GM12878 (cell line): ENCODE results near the gene PTBP1. TPM values are rescaled to one million over a fixed set of nuclear protein-coding genes. Genes with fewer than 3 reads are reported as not detected.
A peak's percentile ranks its signal among the peaks of the same experiment; 100 is the strongest.
"Not testable (repeated sequence)": the region's sequence is repeated elsewhere in the genome, so short reads cannot be mapped to it uniquely, and the experiment has no call there.

Source experiments
- ATAC-seq: fragments of 200-7000 bp; cut with Tn5 transposase; 3 replicates; pipeline ENCODE4 v1.9.1; 2020; ENCODE audit warnings: mild to moderate bottlenecking, moderate library complexity
- BruUV-seq: library from RNA; stranded (reverse); fragments of 400-500 nt; replicated peaks from 2 replicates; lab custom pipeline; 2021; lab: Mats Ljungman, UMichigan
- CTCF ChIA-PET: fragments of 300-600 bp; sonication (Branson Sonifier 250); formaldehyde crosslinking; extraction: SDS; loops from one replicate; lab custom pipeline; 2021; ENCODE audit warnings: inconsistent platforms; lab: Yijun Ruan, JAX
- POLR2A ChIA-PET: fragments of 350-600 bp; formaldehyde crosslinking; extraction: SDS; loops from one replicate; lab custom pipeline; 2021; ENCODE audit warnings: inconsistent platforms; lab: Charles Lee
- RAD21 ChIA-PET: fragments of 300-600 bp; sonication (Branson Sonifier 250); formaldehyde crosslinking; loops from one replicate; lab custom pipeline; 2023; ENCODE audit warnings: antibody characterized with exemption; ENCODE audit not compliant: unreplicated experiment; lab: Charles Lee
- SMC1A ChIA-PET: fragments of 300-600 bp; sonication (Branson Sonifier 250); formaldehyde crosslinking; loops from one replicate; lab custom pipeline; 2023; ENCODE audit not compliant: unreplicated experiment, uncharacterized antibody; lab: Charles Lee
- DNase-seq: peaks from one replicate; pipeline ENCODE4 v3.0.0-alpha.2; 2011; ENCODE audit warnings: low read depth, low spot score
- FAIRE-seq: peaks from 3 replicates; lab custom pipeline; 2011; peaks lifted over from hg19 to GRCh38; lab: Jason Lieb, UNC
- H2AFZ ChIP-seq: 2 replicates; pipeline ENCODE4 v1.6.0; 2011; ENCODE audit warnings: low read depth, low read length, control low read depth; ENCODE audit not compliant: control insufficient read depth
- H3K27ac ChIP-seq: 2 replicates; pipeline ENCODE4 v1.5.1; 2011; ENCODE audit warnings: control low read depth; ENCODE audit not compliant: control insufficient read depth, insufficient read depth
- H3K27me3 ChIP-seq, 2 experiments: replicated peaks in 1 of 2; 2 replicates each; pipeline versions ENCODE4 v1.6.0 to v1.6.1; 2011; ENCODE audit warnings: low read length in 1 of 2; ENCODE audit not compliant: control insufficient read depth in 2 of 2, insufficient read depth in 2 of 2
- H3K36me3 ChIP-seq, 2 experiments: 2 replicates each; pipeline ENCODE4 v1.5.1; 2011; ENCODE audit warnings: low read length in 1 of 2; ENCODE audit not compliant: control insufficient read depth in 2 of 2, insufficient read depth in 2 of 2
- H3K4me1 ChIP-seq: 2 replicates; pipeline ENCODE4 v1.6.1; 2011; ENCODE audit warnings: mild to moderate bottlenecking, low read length, moderate library complexity, mixed read lengths; ENCODE audit not compliant: control insufficient read depth, insufficient read depth
- H3K4me2 ChIP-seq: 2 replicates; pipeline ENCODE4 v1.6.0; 2011; ENCODE audit warnings: control low read depth; ENCODE audit not compliant: control insufficient read depth, insufficient read depth
- H3K4me3 ChIP-seq: fragments of 200-600 bp; sonication (generic); 2 replicates; pipeline ENCODE4 v1.5.1; 2016
- H3K79me2 ChIP-seq: 2 replicates; pipeline ENCODE4 v1.6.0; 2011; ENCODE audit warnings: low read length; ENCODE audit not compliant: control insufficient read depth, insufficient read depth
- H3K9ac ChIP-seq: 2 replicates; pipeline ENCODE4 v1.8.0; 2011; ENCODE audit warnings: low read length, control low read depth, mixed read lengths; ENCODE audit not compliant: control insufficient read depth, insufficient read depth
- H3K9me3 ChIP-seq: replicated peaks from 3 replicates; pipeline ENCODE4 v1.5.1; 2011; ENCODE audit warnings: mild to moderate bottlenecking, low read length; ENCODE audit not compliant: control insufficient read depth, insufficient read depth
- H4K20me1 ChIP-seq: 2 replicates; pipeline ENCODE4 v1.6.0; 2011; ENCODE audit not compliant: control insufficient read depth, insufficient read depth
- BCL11A ChIP-seq: IDR thresholded peaks from 2 replicates; pipeline ENCODE4 v1.6.1; 2011; ENCODE audit warnings: low read depth, low read length
- CBFB ChIP-seq: IDR thresholded peaks from 2 replicates; pipeline ENCODE4 v1.6.1; 2016; ENCODE audit warnings: antibody characterized with exemption, low read depth
- HDAC6 ChIP-seq: fragments of 200-600 bp; sonication (generic); IDR thresholded peaks from one replicate; pipeline ENCODE4 v1.8.0; 2017; ENCODE audit warnings: antibody characterized with exemption; ENCODE audit not compliant: unreplicated experiment
- HDGF ChIP-seq: fragments of 450-650 bp; IDR thresholded peaks from 2 replicates; pipeline ENCODE4 v1.6.1; 2016; ENCODE audit warnings: antibody characterized with exemption
- IKZF1 ChIP-seq: fragments of 450-650 bp; conservative IDR thresholded peaks from 2 replicates; pipeline ENCODE4 v1.6.1; 2017; ENCODE audit warnings: antibody characterized with exemption, mild to moderate bottlenecking
- MTA3 ChIP-seq: IDR thresholded peaks from 2 replicates; pipeline ENCODE4 v1.6.1; 2012; ENCODE audit warnings: low read length, inconsistent platforms, borderline replicate concordance
- POLR2AphosphoS5 ChIP-seq: IDR thresholded peaks from 2 replicates; pipeline ENCODE4 v1.6.1; 2011; ENCODE audit warnings: mild to moderate bottlenecking, low read length, inconsistent platforms
- SREBF1 ChIP-seq: IDR thresholded peaks from 2 replicates; pipeline ENCODE4 v1.6.1; 2012; ENCODE audit warnings: mild to moderate bottlenecking, low read length
- ZNF217 ChIP-seq: fragments of 450-650 bp; IDR thresholded peaks from 2 replicates; pipeline ENCODE4 v1.6.1; 2017; ENCODE audit warnings: antibody characterized with exemption, mild to moderate bottlenecking
- WGBS: methylation state at CpG from one replicate; pipeline ENCODE4 v1.1.6; 2016; ENCODE audit warnings: low lambda C conversion rate; ENCODE audit not compliant: insufficient replicate concordance, insufficient coverage; ENCODE audit errors: missing lambda C conversion rate; 5-methylcytosine and 5-hydroxymethylcytosine counted together
- in situ Hi-C: fragments of 300-500 bp; cut with MboI; formaldehyde crosslinking; loops from 9 replicates; pipeline ENCODE4 v1.14.3; 2018; ENCODE audit warnings: mixed read lengths
- intact Hi-C: fragments of 100-400 bp; cut with micrococcal nuclease; formaldehyde crosslinking; loops from one replicate; pipeline ENCODE4 v1.14.2; 2022; ENCODE audit not compliant: unreplicated experiment
- polyA plus RNA-seq, 11 experiments: library from polyadenylated mRNA; depleted of rRNA in 4 of 11; unstranded in 6 of 11; stranded (reverse) in 5 of 11; fragments of >200 nt; fragmentation: Nextera tagmentation in 4 of 11; fragmentation: Illumina TruSeq in 1 of 11; extraction: Ambion mirVana in 4 of 11; extraction: Trizol in 1 of 11; gene quantifications; 1 replicate in 1 of 11; 2 replicates in 10 of 11; pipeline versions ENCODE4 v1.2.1 to v1.2.3, GENCODE V29; 2011 to 2016; ENCODE audit warnings: inconsistent platforms in 2 of 11, missing spikeins in 2 of 11, low read depth in 1 of 11
- total RNA-seq, 4 experiments: library from RNA; depleted of rRNA in 3 of 4; stranded (reverse); fragments of >200 nt in 3 of 4; fragmentation: Illumina TruSeq in 1 of 4; extraction: Trizol in 1 of 4; gene quantifications; 2 replicates each; pipeline versions ENCODE4 v1.2.1 to v1.2.3, GENCODE V29; 2013 to 2021

The PTBP1 gene
- total and polyA plus RNA-seq, 10 of the 15 experiments (the other 5 are each of a cell fraction or from before 2014, with no cell fraction given): 13.1 to 532 (median 217) TPM

DNA sequence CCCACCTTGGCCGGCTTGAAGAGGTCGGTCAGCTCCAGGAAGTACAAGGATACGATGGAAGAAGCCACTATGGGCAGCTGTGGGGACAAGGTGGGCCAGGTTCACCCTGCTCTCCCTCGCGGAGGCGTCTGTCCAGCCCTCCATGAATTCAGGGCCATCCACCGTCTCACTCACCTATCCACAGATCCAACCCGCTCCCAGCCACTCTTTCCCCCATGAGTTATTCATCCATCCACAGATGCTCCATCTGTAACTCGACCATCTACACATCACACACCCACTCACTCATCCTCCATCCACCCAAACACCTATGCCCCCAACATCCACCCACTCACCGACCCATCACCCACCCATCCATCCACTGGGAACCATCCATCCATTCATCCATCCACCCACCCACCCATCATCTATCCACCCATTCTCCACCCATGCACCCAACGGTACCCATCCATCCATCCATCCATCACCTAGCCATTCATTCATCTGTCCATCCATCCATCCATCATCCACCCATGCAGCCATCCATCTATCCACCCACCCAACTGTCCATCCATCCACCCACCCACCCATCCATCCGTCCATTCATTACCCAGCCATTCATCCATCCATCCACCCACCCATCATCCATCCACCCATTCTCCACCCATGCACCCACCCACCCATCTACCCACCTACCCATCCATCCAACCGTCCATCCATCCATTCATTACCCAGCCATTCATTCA, 18.7 kb downstream of the PTBP1 start:
- H3K9me3 ChIP-seq: no peaks in the 10 kb centered on the region; the same call in 2 of the 3 replicates
- no peak for TF ChIP-seq ZNF217
- peak; percentile 78 for TF ChIP-seq POLR2AphosphoS5
- TF ChIP-seq CBFB: peak; percentile 21; the same call in 1 of the 2 replicates
- 0 out of 2 replicates have a peak, but pooled peaks have one; percentile 12 for TF ChIP-seq BCL11A
- no peak for TF ChIP-seq HDAC6
- no peak for TF ChIP-seq IKZF1
- TF ChIP-seq, all 136 proteins: peak for 3
- ATAC-seq (no peak; the same call in 1 of the 3 replicates), FAIRE-seq (no peak), DNase-seq (no peak)
- Histone ChIP-seq H3K4me3 (no peak overlapping the region), H2AFZ (no peak overlapping the region), H3K4me1 (no peaks in the 10 kb centered on the region), H4K20me1 (no peaks in the 10 kb centered on the region), H3K4me2 (no peak overlapping the region), H3K27ac (no peak overlapping the region), H3K79me2 (no peaks in the 10 kb centered on the region), H3K36me3 (peaks cover 6 to 11% of the 10 kb centered on the region in 2 experiments; a peak in 3 of 4 replicates), H3K9ac (no peak overlapping the region), H3K27me3 (no peaks in the 10 kb centered on the region)
- in situ Hi-C loops: no loop called here
- ChIA-PET CTCF (no interaction called here), POLR2A (interaction anchor here (0.7 kb wide), 1 partner anchor 40 kb away, joined by 3 read pairs; no protein-coding TSS in a partner anchor), SMC1A (no interaction called here), RAD21 (no interaction called here)
- BruUV-seq: no TSS peak
- intact Hi-C loops: no loop called here
- 98% methylated on average over 12 of the region's 13 CpGs for WGBS

- Histone ChIP-seq H3K4me3 (no peak overlapping the region), H4K20me1 (no peaks in the 10 kb centered on the region), H3K9me3 (no peaks in the 10 kb centered on the region; the same call in 2 of the 3 replicates), H3K79me2 (no peaks in the 10 kb centered on the region), H3K9ac (no peak overlapping the region), H3K4me2 (no peak overlapping the region), H2AFZ (no peak overlapping the region), H3K36me3 (peaks cover 4 to 7% of the 10 kb centered on the region in 2 experiments; a peak in 3 of 4 replicates), H3K27me3 (no peaks in the 10 kb centered on the region), H3K4me1 (no peaks in the 10 kb centered on the region), H3K27ac (no peak overlapping the region)
- TF ChIP-seq HDGF (0 out of 2 replicates have a peak, but pooled peaks have one; percentile 18), SREBF1 (no peak), MTA3 (peak; percentile 42; the same call in 1 of the 2 replicates)
- DNase-seq: no peak
- no TSS peak for BruUV-seq
- ChIA-PET POLR2A (no interaction called here), SMC1A (no interaction called here), RAD21 (no interaction called here), CTCF (no interaction called here)
- in situ Hi-C loops (no loop called here), intact Hi-C loops (no loop called here)
- no peak for ATAC-seq
- WGBS: 92% methylated on average over 2 of the region's 2 CpGs
- no peak for FAIRE-seq
Measured at GRCh38 chr19:816500-816857, 19.2 kb downstream of the PTBP1 start.

DNA sequence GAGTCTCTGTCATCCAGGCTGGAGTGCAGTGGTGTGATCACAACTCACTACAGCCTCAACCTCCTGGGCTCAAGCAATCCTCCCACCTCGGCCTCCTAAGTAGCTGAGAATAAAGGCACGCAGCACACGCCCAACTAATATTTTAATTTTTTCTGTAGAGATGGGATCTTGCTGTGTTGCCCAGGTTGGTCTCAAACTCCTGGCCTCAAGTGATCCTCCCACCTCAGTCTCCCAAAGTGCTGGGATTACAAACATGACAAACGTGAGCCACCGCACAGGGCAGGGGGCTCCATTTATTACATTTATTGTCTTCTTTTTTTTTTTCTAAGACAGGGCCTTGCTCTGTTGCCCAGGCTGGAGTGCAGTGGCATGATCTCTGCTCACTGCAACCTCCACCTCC, 23.0 kb downstream of the PTBP1 start:
- H3K36me3 ChIP-seq, SMC1A ChIA-PET, CTCF ChIA-PET, H3K79me2 ChIP-seq, POLR2A ChIA-PET, ATAC-seq, H2AFZ ChIP-seq, H3K4me3 ChIP-seq, in situ Hi-C loops, FAIRE-seq, BruUV-seq, H3K9ac ChIP-seq, H3K27ac ChIP-seq, H3K27me3 ChIP-seq, H3K4me1 ChIP-seq, DNase-seq, H4K20me1 ChIP-seq, H3K4me2 ChIP-seq, H3K9me3 ChIP-seq, intact Hi-C loops, RAD21 ChIA-PET: not testable (repeated sequence)
- 77% methylated on average over 5 of the region's 5 CpGs for WGBS
